PC-9 (cell line): ENCODE results near the gene ZDHHC9.

Experiments
- EZH2 ChIP-seq: fragments of 200-600 bp; sonication (generic); IDR thresholded peaks from 2 replicates; pipeline ENCODE4 v1.8.0; 2017; ENCODE audit warnings: antibody characterized with exemption, low read depth
- TF ChIP-seq, protein P1 (sequence below): fragments of 200-600 bp; sonication (generic); conservative IDR thresholded peaks from 2 replicates; pipeline ENCODE4 v1.6.1; 2017; ENCODE audit warnings: mixed run types, antibody characterized with exemption, mild to moderate bottlenecking, moderate library complexity

- TF ChIP-seq, protein P1, sequence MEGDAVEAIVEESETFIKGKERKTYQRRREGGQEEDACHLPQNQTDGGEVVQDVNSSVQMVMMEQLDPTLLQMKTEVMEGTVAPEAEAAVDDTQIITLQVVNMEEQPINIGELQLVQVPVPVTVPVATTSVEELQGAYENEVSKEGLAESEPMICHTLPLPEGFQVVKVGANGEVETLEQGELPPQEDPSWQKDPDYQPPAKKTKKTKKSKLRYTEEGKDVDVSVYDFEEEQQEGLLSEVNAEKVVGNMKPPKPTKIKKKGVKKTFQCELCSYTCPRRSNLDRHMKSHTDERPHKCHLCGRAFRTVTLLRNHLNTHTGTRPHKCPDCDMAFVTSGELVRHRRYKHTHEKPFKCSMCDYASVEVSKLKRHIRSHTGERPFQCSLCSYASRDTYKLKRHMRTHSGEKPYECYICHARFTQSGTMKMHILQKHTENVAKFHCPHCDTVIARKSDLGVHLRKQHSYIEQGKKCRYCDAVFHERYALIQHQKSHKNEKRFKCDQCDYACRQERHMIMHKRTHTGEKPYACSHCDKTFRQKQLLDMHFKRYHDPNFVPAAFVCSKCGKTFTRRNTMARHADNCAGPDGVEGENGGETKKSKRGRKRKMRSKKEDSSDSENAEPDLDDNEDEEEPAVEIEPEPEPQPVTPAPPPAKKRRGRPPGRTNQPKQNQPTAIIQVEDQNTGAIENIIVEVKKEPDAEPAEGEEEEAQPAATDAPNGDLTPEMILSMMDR: no peak
- no peak for TF ChIP-seq EZH2
Measured at GRCh38 chrX:129791336-129791735, 52.4 kb downstream of the ZDHHC9 start.
